GM21360 (cell line): ENCODE data around the gene GIPC3.
"Not testable (repeated sequence)": the region's sequence is repeated elsewhere in the genome, so short reads cannot be mapped to it uniquely, and the experiment has no call there.

Experiments used
- ATAC-seq: cut with Tn5 transposase; IDR thresholded peaks from one replicate; pipeline ENCODE4 v1.9.1; 2021; ENCODE audit warnings: mild to moderate bottlenecking, moderate library complexity; ENCODE audit not compliant: unreplicated experiment

GIPC3 gene

GRCh38 chr19:3615524-3616135 lies 30.4 kb downstream of the GIPC3 start:
- no peak for ATAC-seq

DNA sequence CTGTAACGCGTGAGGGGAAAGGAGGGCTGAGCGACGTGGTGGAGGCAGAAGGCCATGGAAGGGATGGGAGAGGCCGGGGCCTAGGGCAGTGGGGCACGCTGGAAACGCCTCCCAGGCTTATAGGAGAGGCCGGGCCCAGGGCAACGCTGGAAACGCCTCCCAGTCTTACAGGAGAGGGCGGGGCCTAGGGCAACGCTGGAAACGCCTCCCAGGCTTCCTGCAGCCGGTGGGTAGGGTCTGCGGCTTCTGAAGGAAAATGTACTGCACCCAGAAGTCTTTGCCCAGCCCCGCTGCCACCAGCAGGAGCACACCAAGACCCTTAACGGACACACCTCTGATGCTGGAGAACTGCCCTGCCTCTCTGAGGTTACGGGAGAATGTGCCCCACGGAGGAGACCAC lies 32.2 kb downstream of the GIPC3 start:
- no peak for ATAC-seq

DNA sequence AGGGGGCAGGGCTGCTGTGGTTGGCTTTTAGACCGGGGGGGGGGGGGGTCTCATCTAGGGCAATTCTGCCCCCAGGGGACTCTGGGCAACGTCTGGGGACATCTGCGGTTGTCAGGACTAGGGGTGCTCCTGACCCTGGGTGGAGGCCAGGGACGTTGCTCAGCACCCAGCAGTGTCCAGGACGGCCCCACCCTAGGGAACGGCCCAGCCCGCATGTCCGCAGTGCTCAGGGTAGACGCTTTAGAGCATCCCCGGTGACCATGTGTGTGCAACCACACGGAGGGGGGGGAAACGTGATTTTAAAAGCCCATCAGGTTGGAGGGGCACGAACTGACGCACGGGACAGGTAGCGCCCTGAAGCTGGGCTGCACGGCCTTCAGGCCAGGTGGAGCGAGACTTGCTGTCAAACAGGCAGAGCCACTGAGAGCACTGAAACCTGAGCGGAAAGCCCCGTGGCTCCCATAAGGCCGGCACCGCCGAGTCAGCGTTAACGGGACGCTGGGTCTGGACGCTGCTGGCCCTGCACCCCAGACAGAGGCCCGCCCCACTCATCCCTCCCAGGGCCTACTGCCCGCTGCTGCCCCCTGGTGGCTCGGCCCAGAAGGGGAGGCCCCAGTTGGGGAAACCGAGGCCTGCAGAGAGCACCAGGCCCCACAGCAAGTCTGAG lies 33.0 kb downstream of the GIPC3 start:
- peak; percentile 58 for ATAC-seq

GRCh38 chr19:3618811-3619630 lies 33.7 kb downstream of the GIPC3 start:
- ATAC-seq = no peak

- ATAC-seq = no peak
Measured at GRCh38 chr19:3619631-3620012, 34.3 kb downstream of the GIPC3 start.

- ATAC-seq = no peak
Measured at GRCh38 chr19:3620145-3620816, 35.0 kb downstream of the GIPC3 start.

DNA sequence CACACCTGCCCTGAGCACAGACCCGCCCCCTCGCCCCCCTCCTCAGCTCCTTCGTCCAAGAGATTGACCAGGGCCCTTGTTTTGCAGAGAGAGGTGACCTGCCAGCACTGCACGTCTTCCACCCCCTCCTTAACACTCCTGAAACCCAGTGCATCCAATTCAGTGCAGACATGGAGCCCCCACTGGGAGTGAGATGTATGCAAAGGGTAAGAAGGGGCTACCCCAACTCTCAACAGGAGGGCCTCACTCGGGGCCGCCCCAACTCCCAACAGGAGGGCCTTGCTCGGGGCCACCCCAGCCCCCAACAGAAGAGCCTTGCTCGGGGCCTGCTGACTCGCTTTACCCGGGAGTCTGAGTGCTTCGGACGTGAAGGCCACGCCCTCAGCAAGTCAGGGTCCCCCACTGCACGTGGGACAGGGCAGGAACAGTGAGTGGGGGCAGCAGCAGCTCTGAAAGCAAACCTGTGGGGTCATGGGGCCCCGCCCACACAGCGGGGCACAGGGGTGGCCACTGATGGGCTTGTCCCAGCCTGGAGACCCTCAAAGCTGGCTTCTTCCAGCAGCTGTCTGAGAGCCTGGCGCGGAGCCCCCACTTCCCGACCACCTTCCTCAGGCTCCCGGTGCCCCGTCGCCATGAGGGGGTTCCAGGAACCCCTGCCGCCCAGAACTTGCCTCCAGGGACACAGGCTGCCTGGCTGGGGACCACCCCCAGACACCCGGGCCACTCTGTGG lies 35.7 kb downstream of the GIPC3 start:
- ATAC-seq = no peak

- ATAC-seq = no peak
Measured at GRCh38 chr19:3621689-3622088, 36.4 kb downstream of the GIPC3 start.

DNA sequence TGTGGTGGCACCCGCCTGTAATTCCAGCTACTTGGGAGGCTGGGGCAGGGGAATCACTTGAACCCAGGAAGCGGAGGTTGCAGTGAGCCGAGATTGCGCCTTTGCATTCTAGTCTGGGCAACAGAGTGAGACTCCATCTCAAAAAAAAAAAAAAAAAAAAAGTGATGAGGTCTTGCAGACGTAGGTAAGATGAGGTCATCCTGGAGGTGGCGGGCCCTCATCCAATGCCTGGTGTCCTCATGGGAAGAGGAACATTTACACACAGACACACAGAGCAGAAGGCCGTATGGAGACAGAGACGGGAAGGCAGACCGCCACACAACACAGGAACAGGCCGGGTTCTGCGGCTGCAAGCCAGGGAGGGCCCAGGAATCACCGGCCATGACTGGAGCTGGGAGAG lies 36.9 kb downstream of the GIPC3 start:
- ATAC-seq = no peak

DNA sequence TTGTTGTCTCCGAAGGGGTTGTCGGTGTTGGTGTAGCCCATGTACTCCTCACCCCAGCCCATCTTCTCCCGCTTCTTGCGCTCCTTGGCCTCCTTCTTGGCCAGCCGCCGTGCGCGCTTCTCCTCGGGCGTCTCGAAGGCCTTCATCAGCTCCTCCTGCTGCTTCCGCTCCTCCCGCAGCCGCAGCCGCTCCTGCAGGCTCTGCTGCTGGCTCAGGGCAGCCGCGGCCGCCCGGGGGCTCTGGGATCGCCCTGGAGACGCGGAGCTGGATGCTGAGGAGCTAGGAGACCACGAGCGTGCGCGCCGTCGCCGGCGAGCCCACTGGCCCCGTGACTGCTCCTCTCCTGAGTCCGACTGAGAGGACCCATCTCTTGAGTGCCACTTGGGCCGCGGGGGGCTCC lies 38.4 kb downstream of the GIPC3 start:
- ATAC-seq = no peak

- no peak for ATAC-seq
Measured at GRCh38 chr19:3625996-3626472, 40.8 kb downstream of the GIPC3 start.

- peak; percentile 82 for ATAC-seq
Measured at GRCh38 chr19:3626473-3627350, 41.4 kb downstream of the GIPC3 start, which contains the start of gene CACTIN. TSS of gene CACTIN (minus strand) at chr19:3626790. CDS start at chr19:3626762, 28 bp downstream.

DNA sequence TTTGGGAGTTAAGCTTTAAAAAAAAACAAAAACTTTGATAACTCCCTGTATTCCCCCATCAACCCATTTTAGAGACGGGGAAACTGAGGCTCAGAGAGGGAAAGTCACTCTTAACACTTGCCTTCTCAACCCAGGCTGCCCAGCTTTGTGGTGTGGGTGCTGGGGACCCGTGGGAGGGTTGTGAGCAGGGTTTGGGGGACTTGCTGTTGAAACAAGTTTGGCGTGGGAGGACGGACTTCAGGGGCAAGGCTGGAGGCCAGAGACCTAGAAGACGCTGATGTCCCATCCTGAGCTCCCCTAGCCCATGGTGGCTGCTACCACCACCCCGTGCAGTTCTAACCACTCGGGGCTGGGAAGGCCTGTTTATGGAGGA lies 42.1 kb downstream of the GIPC3 start:
- no peak for ATAC-seq

GRCh38 chr19:3628766-3629165 lies 43.5 kb downstream of the GIPC3 start:
- ATAC-seq = not testable (repeated sequence)

DNA sequence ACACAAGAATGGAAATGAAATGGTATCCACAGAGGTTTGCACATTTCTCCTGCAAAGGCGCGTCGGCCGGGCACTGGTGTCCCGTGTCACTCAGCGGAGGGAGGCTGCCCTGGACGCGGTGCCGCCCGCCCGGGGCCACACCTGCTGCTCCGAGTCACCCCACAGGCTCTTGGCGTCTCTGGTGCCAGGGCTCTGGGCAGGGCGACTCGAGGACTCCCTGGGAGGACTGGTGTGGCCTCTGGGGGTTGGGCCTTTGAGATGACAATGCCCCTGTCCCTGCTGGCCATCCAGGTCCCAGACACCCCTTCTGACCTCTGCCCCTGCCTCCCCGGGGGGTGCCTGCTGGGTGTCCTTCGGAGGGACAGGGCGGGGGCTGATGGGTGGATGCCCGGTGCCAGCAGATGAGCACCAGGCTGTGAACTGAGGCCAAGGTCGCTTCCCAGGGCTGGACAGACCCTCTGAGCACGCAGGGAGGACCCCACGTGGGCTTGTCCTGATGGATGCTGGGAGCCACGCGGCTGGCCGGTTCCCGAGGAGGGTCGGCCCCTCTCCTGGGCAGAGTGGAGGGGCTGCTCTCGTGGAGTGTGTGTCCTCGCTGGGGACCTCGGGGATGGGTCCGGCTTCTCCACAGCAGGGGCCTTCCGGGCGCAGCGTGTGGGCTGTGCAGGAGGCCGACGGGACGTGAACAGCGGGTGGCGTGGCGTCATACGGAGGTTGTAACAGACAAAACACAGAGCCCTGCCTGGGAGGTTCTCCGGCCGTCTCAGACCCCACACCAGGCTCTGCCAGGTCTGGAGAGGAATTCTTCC lies 46.0 kb downstream of the GIPC3 start:
- no peak for ATAC-seq

- no peak for ATAC-seq
Measured at GRCh38 chr19:3632098-3632497, 46.8 kb downstream of the GIPC3 start.

- ATAC-seq = no peak
Measured at GRCh38 chr19:3632739-3633558, 47.7 kb downstream of the GIPC3 start.

GRCh38 chr19:3633559-3633988 lies 48.3 kb downstream of the GIPC3 start:
- ATAC-seq = no peak
